SK-N-SH (cell line): ENCODE data around the gene TRRAP. TPM values are rescaled to one million over a fixed set of nuclear protein-coding genes. Genes with fewer than 3 reads are reported as not detected.

Experiments
- CTCF ChIA-PET: fragments of 300-600, 350-600 bp; formaldehyde crosslinking; extraction: SDS; loops from one replicate; lab custom pipeline; 2021; lab: Yijun Ruan, JAX
- POLR2A ChIA-PET: fragments of 350-600 bp; sonication (Branson Sonifier 250); formaldehyde crosslinking; extraction: SDS; loops from one replicate; lab custom pipeline; 2020; ENCODE audit warnings: antibody characterized with exemption, inconsistent platforms; lab: Yijun Ruan, JAX
- DNase-seq: peaks from one replicate; pipeline ENCODE4 v3.0.0; 2012
- H2AFZ ChIP-seq: fragments of 200-600 bp; sonication (generic); 2 replicates; pipeline ENCODE4 v1.8.1; 2016; ENCODE audit warnings: antibody characterized with exemption, mild to moderate bottlenecking, low read depth
- H3F3A ChIP-seq: fragments of 200-600 bp; sonication (generic); replicated peaks from 2 replicates; pipeline ENCODE3; 2016; ENCODE audit warnings: antibody characterized with exemption, mild to moderate bottlenecking; ENCODE audit not compliant: insufficient read depth
- H3K27ac ChIP-seq, 2 experiments: fragments of 200-500 bp in 1 of 2; fragments of 200-600 bp in 1 of 2; sonication (Bioruptor generic) in 1 of 2; sonication (generic), shearing (Covaris generic) in 1 of 2; 2 replicates each; pipeline versions ENCODE4 v1.5.1 to v1.6.1; 2014 to 2016; ENCODE audit warnings: low read depth in 2 of 2, inconsistent platforms in 1 of 2, low read length in 1 of 2, mild to moderate bottlenecking in 1 of 2, mixed read lengths in 1 of 2
- H3K27me3 ChIP-seq: fragments of 200-600 bp; sonication (generic), shearing (Covaris generic); 2 replicates; pipeline ENCODE4 v1.6.1; 2016; ENCODE audit warnings: mixed run types; ENCODE audit not compliant: insufficient read depth
- H3K36me3 ChIP-seq, 2 experiments: fragments of 200-500 bp in 1 of 2; fragments of 200-600 bp in 1 of 2; sonication (Bioruptor generic) in 1 of 2; sonication (generic) in 1 of 2; replicated peaks in 1 of 2; 2 replicates each; pipeline versions ENCODE3 to v1.5.1; 2014 to 2016; ENCODE audit warnings: low read length in 1 of 2, mild to moderate bottlenecking in 1 of 2; ENCODE audit not compliant: insufficient read depth in 2 of 2, control insufficient read depth in 1 of 2
- H3K4me1 ChIP-seq, 2 experiments: fragments of 200-500 bp in 1 of 2; fragments of 200-600 bp in 1 of 2; sonication (Bioruptor generic) in 1 of 2; sonication (generic), shearing (Covaris generic) in 1 of 2; 2 replicates each; pipeline versions ENCODE4 v1.5.1 to v1.6.1; 2014 to 2016; ENCODE audit warnings: low read depth in 1 of 2, low read length in 1 of 2, mixed run types in 1 of 2; ENCODE audit not compliant: insufficient read depth in 2 of 2, control insufficient read depth in 1 of 2
- H3K4me2 ChIP-seq: fragments of 200-600 bp; sonication (generic), shearing (Covaris generic); 2 replicates; pipeline ENCODE4 v1.6.1; 2017; ENCODE audit warnings: mixed run types
- H3K4me3 ChIP-seq, 2 experiments: fragments of 200-500 bp in 1 of 2; fragments of 200-600 bp in 1 of 2; sonication (Bioruptor generic) in 1 of 2; sonication (generic), shearing (Covaris generic) in 1 of 2; 2 replicates each; pipeline versions ENCODE4 v1.5.1 to v1.8.1; 2014 to 2016; ENCODE audit warnings: low read depth in 2 of 2, inconsistent platforms in 1 of 2, low read length in 1 of 2, mild to moderate bottlenecking in 1 of 2, mixed read lengths in 1 of 2, moderate library complexity in 1 of 2
- H3K79me2 ChIP-seq: fragments of 200-600 bp; sonication (generic); 2 replicates; pipeline ENCODE4 v1.8.1; 2017; ENCODE audit warnings: mild to moderate bottlenecking; ENCODE audit not compliant: insufficient read depth
- H3K9ac ChIP-seq: fragments of 200-600 bp; sonication (generic); 2 replicates; pipeline ENCODE4 v1.6.1; 2017; ENCODE audit warnings: mixed run types
- H3K9me2 ChIP-seq: fragments of 200-600 bp; sonication (generic); 2 replicates; pipeline ENCODE4 v1.6.1; 2017; ENCODE audit warnings: mixed run types
- H3K9me3 ChIP-seq: fragments of 200-600 bp; sonication (generic); 2 replicates; pipeline ENCODE4 v1.6.1; 2017; ENCODE audit warnings: mixed run types, mild to moderate bottlenecking, moderate library complexity
- H4K20me1 ChIP-seq: fragments of 200-600 bp; sonication (generic); 2 replicates; pipeline ENCODE4 v1.6.1; 2017; ENCODE audit warnings: mild to moderate bottlenecking, mixed run types; ENCODE audit not compliant: insufficient read depth
- ELF1 ChIP-seq: IDR thresholded peaks from 2 replicates; pipeline ENCODE4 v1.4.0; 2012
- EP300 ChIP-seq, 2 experiments: IDR thresholded peaks; 2 replicates each; pipeline versions ENCODE4 v1.4.0 to v1.6.1; 2012; ENCODE audit warnings: borderline replicate concordance in 1 of 2, low read depth in 1 of 2, low read length in 1 of 2
- EZH2phosphoT487 ChIP-seq: fragments of 200-600 bp; sonication (generic); IDR thresholded peaks from 2 replicates; pipeline ENCODE4 v1.6.1; 2017; ENCODE audit warnings: low read depth, mixed run types, mild to moderate bottlenecking, antibody characterized with exemption, moderate library complexity, borderline replicate concordance
- FOSL2 ChIP-seq: IDR thresholded peaks from 2 replicates; pipeline ENCODE4 v1.4.0; 2012; ENCODE audit warnings: low read depth, mild to moderate bottlenecking, moderate library complexity, borderline replicate concordance
- REST ChIP-seq: IDR thresholded peaks from 2 replicates; pipeline ENCODE4 v1.6.1; 2012; ENCODE audit warnings: mild to moderate bottlenecking, low read depth, low read length, moderate library complexity
- SMC3 ChIP-seq: IDR thresholded peaks from 2 replicates; pipeline ENCODE4 v1.6.1; 2012; ENCODE audit warnings: low read depth, low read length, improper control_type of control experiment
- TAF1 ChIP-seq: IDR thresholded peaks from 2 replicates; pipeline ENCODE4 v1.6.1; 2012; ENCODE audit warnings: low read depth, mild to moderate bottlenecking, low read length, moderate library complexity, borderline replicate concordance
- USF1 ChIP-seq: IDR thresholded peaks from 2 replicates; pipeline ENCODE4 v1.4.0; 2012; ENCODE audit warnings: low read depth, borderline replicate concordance
- WGBS: methylation state at CpG from one replicate; pipeline ENCODE4 v1.1.6; 2017; ENCODE audit warnings: low lambda C conversion rate; 5-methylcytosine and 5-hydroxymethylcytosine counted together
- polyA plus RNA-seq, 3 experiments: library from polyadenylated mRNA; depleted of rRNA; stranded (reverse); fragments of >200 nt; gene quantifications; 2 replicates each; pipeline ENCODE4 v1.2.3, GENCODE V29; 2012
- TF ChIP-seq, protein P1 (sequence below): IDR thresholded peaks from 2 replicates; pipeline ENCODE4 v1.4.0; 2012; ENCODE audit warnings: low read depth

The TRRAP gene
- polyA plus RNA-seq, 1 of the 3 experiments (the other 2 are of a cell fraction) = 24.9 TPM

GRCh38 chr7:99006739-99007424 is 128.6 kb downstream of the TRRAP start (continued):
- no peak for TF ChIP-seq REST

GRCh38 chr7:99008181-99008631 is 129.9 kb downstream of the TRRAP start:
- Histone ChIP-seq H3F3A (no peaks in the 10 kb centered on the region), H3K9ac (no peak overlapping the region), H3K79me2 (no peaks in the 10 kb centered on the region), H2AFZ (no peak overlapping the region), H4K20me1 (no peaks in the 10 kb centered on the region), H3K4me2 (no peak overlapping the region), H3K9me3 (no peaks in the 10 kb centered on the region), H3K4me3 (no peak overlapping the region), H3K36me3 (peaks cover 73 to 82% of the 10 kb centered on the region in 2 experiments), H3K4me1 (no peaks in the 10 kb centered on the region), H3K9me2 (no peaks in the 10 kb centered on the region), H3K27ac (no peak overlapping the region), H3K27me3 (no peaks in the 10 kb centered on the region)
- POLR2A ChIA-PET = no interaction called here
- WGBS = 91% methylated on average over 23 of the region's 23 CpGs
- DNase-seq = no peak
- no peak for TF ChIP-seq USF1
- TF ChIP-seq EZH2phosphoT487 = no peak
- TF ChIP-seq, protein P1, sequence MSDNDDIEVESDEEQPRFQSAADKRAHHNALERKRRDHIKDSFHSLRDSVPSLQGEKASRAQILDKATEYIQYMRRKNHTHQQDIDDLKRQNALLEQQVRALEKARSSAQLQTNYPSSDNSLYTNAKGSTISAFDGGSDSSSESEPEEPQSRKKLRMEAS = no peak
- no peak for TF ChIP-seq TAF1
- no peak for TF ChIP-seq REST
- no peak for TF ChIP-seq FOSL2
- TF ChIP-seq SMC3 = no peak
- no peak for TF ChIP-seq ELF1
- no peak for TF ChIP-seq EP300 (IDR thresholded peaks at IDR 0.05; ENCODE audit: borderline replicate concordance in 1 of 2, low read depth in 1 of 2, low read length in 1 of 2)
- CTCF ChIA-PET = no interaction called here
